HCT116 (cell line): ENCODE results near the gene PLCB1. TPM values are rescaled to one million over a fixed set of nuclear protein-coding genes. Genes with fewer than 3 reads are reported as not detected.

ENCODE experiments used
- ATAC-seq: fragments of 200-7000 bp; cut with Tn5 transposase; 2 replicates; pipeline ENCODE4 v1.9.1; 2020; ENCODE audit warnings: mild to moderate bottlenecking, moderate library complexity
- BruUV-seq: library from RNA; stranded (reverse); fragments of 400-500 nt; replicated peaks from 2 replicates; lab custom pipeline; 2021; lab: Mats Ljungman, UMichigan
- CTCF ChIA-PET: fragments of 300-600 bp; sonication (Branson Sonifier 250); formaldehyde crosslinking; loops from one replicate; lab custom pipeline; 2021; ENCODE audit warnings: antibody characterized with exemption; lab: Charles Lee
- POLR2A ChIA-PET: fragments of 300-600, 350-600 bp; sonication (Branson Sonifier 250); formaldehyde crosslinking; loops from one replicate; lab custom pipeline; 2021; ENCODE audit warnings: antibody characterized with exemption; lab: Charles Lee
- RAD21 ChIA-PET, 2 experiments: fragments of 300-600 bp; sonication (Branson Sonifier 250); formaldehyde crosslinking; loops; one replicate each; lab custom pipeline; 2023; ENCODE audit warnings: low total read pairs in 2 of 2; ENCODE audit not compliant: uncharacterized antibody in 2 of 2, unreplicated experiment in 2 of 2, low non-redundant PET in 1 of 2; lab: Charles Lee
- DNase-seq: peaks from one replicate; pipeline ENCODE4 v3.0.0-alpha.2; 2010; ENCODE audit warnings: low read depth, low spot score
- H2AFZ ChIP-seq: fragments of 200-600 bp; shearing (Covaris generic), sonication (generic); 2 replicates; pipeline ENCODE4 v1.6.1; 2017; ENCODE audit warnings: low read depth, mixed run types, mixed read lengths, antibody characterized with exemption, low read length; ENCODE audit not compliant: poor library complexity, severe bottlenecking
- H3K27ac ChIP-seq: 2 replicates; pipeline ENCODE4 v1.5.1; 2012; ENCODE audit warnings: low read depth, low read length
- H3K27me3 ChIP-seq: fragments of 200-600 bp; sonication (generic); 2 replicates; pipeline ENCODE4 v1.6.1; 2016; ENCODE audit warnings: mixed run types, low read length, mixed read lengths; ENCODE audit not compliant: insufficient read depth
- H3K36me3 ChIP-seq, 2 experiments: fragments of 200-500 bp in 1 of 2; fragments of 200-600 bp in 1 of 2; sonication (Bioruptor generic) in 1 of 2; sonication (generic) in 1 of 2; 2 replicates each; pipeline versions ENCODE4 v1.5.1 to v1.6.1; 2014 to 2016; ENCODE audit warnings: low read length in 2 of 2, inconsistent platforms in 1 of 2, mixed read lengths in 1 of 2, mixed run types in 1 of 2; ENCODE audit not compliant: insufficient read depth in 2 of 2, control insufficient read depth in 1 of 2
- H3K4me1 ChIP-seq, 2 experiments: fragments of 200-600 bp in 1 of 2; sonication (generic) in 1 of 2; 2 replicates each; pipeline versions ENCODE4 v1.5.1 to v1.6.1; 2012 to 2017; ENCODE audit warnings: low read length in 2 of 2, inconsistent platforms in 1 of 2, mild to moderate bottlenecking in 1 of 2, mixed read lengths in 1 of 2, mixed run types in 1 of 2, moderate library complexity in 1 of 2; ENCODE audit not compliant: insufficient read depth in 2 of 2, control insufficient read depth in 1 of 2
- H3K4me2 ChIP-seq: fragments of 200-600 bp; sonication (generic); 2 replicates; pipeline ENCODE4 v1.6.1; 2017; ENCODE audit warnings: mixed run types, low read length, mixed read lengths
- H3K4me3 ChIP-seq, 2 experiments: fragments of 200-600 bp in 1 of 2; sonication (generic) in 1 of 2; replicated peaks in 1 of 2; 2 replicates each; pipeline ENCODE4 v1.5.1; 2011 to 2016; ENCODE audit warnings: low read length in 2 of 2, control low read depth in 1 of 2, low read depth in 1 of 2, mild to moderate bottlenecking in 1 of 2, mixed read lengths in 1 of 2, mixed run types in 1 of 2
- H3K79me2 ChIP-seq: fragments of 200-600 bp; sonication (generic); 2 replicates; pipeline ENCODE4 v1.6.1; 2017; ENCODE audit warnings: mild to moderate bottlenecking, mixed run types, low read length, moderate library complexity, mixed read lengths; ENCODE audit not compliant: insufficient read depth
- H3K9ac ChIP-seq: fragments of 200-600 bp; sonication (generic); 2 replicates; pipeline ENCODE4 v1.6.1; 2016; ENCODE audit warnings: low read length, mixed read lengths
- H3K9me2 ChIP-seq: fragments of 200-600 bp; sonication (generic), shearing (Covaris generic); 2 replicates; pipeline ENCODE4 v1.6.1; 2017; ENCODE audit warnings: mixed run types, mild to moderate bottlenecking, moderate library complexity; ENCODE audit not compliant: insufficient read depth
- H3K9me3 ChIP-seq, 2 experiments: fragments of 200-500 bp in 1 of 2; fragments of 200-600 bp in 1 of 2; sonication (Bioruptor generic) in 1 of 2; sonication (generic) in 1 of 2; 2 replicates each; pipeline ENCODE4 v1.6.1; 2014 to 2017; ENCODE audit warnings: low read length in 2 of 2, mixed read lengths in 2 of 2, inconsistent platforms in 1 of 2, low read depth in 1 of 2, mild to moderate bottlenecking in 1 of 2, mixed run types in 1 of 2, moderate library complexity in 1 of 2; ENCODE audit not compliant: control insufficient read depth in 1 of 2, insufficient read depth in 1 of 2
- H4K20me1 ChIP-seq: fragments of 200-600 bp; sonication (generic), shearing (Covaris generic); 2 replicates; pipeline ENCODE4 v1.6.1; 2017; ENCODE audit warnings: mixed run types, mild to moderate bottlenecking, moderate library complexity; ENCODE audit not compliant: insufficient read depth
- CBX3 ChIP-seq: IDR thresholded peaks from 2 replicates; pipeline ENCODE4 v1.6.1; 2012; ENCODE audit warnings: low read depth
- CEBPB ChIP-seq: IDR thresholded peaks from 2 replicates; pipeline ENCODE4 v1.6.1; 2012; ENCODE audit warnings: low read depth
- EGR1 ChIP-seq: IDR thresholded peaks from 2 replicates; pipeline ENCODE4 v1.6.1; 2012; ENCODE audit warnings: low read depth
- EZH2 ChIP-seq: fragments of 200-600 bp; sonication (generic); IDR thresholded peaks from 2 replicates; pipeline ENCODE4 v1.6.1; 2017; ENCODE audit warnings: antibody characterized with exemption, mixed run types
- EZH2phosphoT487 ChIP-seq: fragments of 200-600 bp; IDR thresholded peaks from 2 replicates; pipeline ENCODE4 v1.6.1; 2018; ENCODE audit warnings: antibody characterized with exemption, borderline replicate concordance
- FOSL1 ChIP-seq: IDR thresholded peaks from 2 replicates; pipeline ENCODE4 v1.6.1; 2012; ENCODE audit warnings: low read depth
- REST ChIP-seq: IDR thresholded peaks from 2 replicates; pipeline ENCODE4 v1.6.1; 2012; ENCODE audit warnings: low read depth
- SP1 ChIP-seq: IDR thresholded peaks from 2 replicates; pipeline ENCODE4 v1.6.1; 2012; ENCODE audit warnings: low read depth
- TCF7L2 ChIP-seq: IDR thresholded peaks from 2 replicates; pipeline ENCODE4 v1.7.0; 2011; ENCODE audit warnings: borderline replicate concordance, inconsistent platforms; ENCODE audit not compliant: insufficient read depth, insufficient read length; ENCODE audit errors: extremely low read depth
- ZBTB33 ChIP-seq: IDR thresholded peaks from 2 replicates; pipeline ENCODE4 v1.6.1; 2011; ENCODE audit warnings: mild to moderate bottlenecking, low read length, moderate library complexity; ENCODE audit not compliant: insufficient replicate concordance; ENCODE audit errors: extremely low read depth
- ZNF274 ChIP-seq: fragments of 200-500 bp; sonication (Bioruptor generic); IDR thresholded peaks from 2 replicates; pipeline ENCODE4 v1.6.1; 2014; ENCODE audit warnings: mild to moderate bottlenecking, low read depth, low read length, inconsistent platforms
- intact Hi-C: fragments of 100-400 bp; cut with micrococcal nuclease; formaldehyde crosslinking; loops from 2 replicates; pipeline ENCODE4 v1.10.0; 2022
- total RNA-seq: library from RNA; stranded (reverse); gene quantifications from one replicate; pipeline ENCODE4 v1.2.1, GENCODE V29; 2021; ENCODE audit not compliant: unreplicated experiment
- TF ChIP-seq, protein P1 (sequence below): IDR thresholded peaks from 2 replicates; pipeline ENCODE4 v1.6.1; 2012
- TF ChIP-seq, protein P2 (sequence below), 3 experiments: fragments of 200-600 bp in 1 of 3; sonication (generic) in 1 of 3; IDR thresholded peaks in 2 of 3; conservative IDR thresholded peaks in 1 of 3; 2 replicates each; pipeline ENCODE4 v1.5.1; 2012 to 2017; ENCODE audit warnings: low read depth in 2 of 3, low read length in 2 of 3, antibody characterized with exemption in 1 of 3, borderline replicate concordance in 1 of 3, control low read depth in 1 of 3, mild to moderate bottlenecking in 1 of 3, mixed read lengths in 1 of 3, mixed run types in 1 of 3, moderate library complexity in 1 of 3; ENCODE audit not compliant: insufficient read depth in 1 of 3
- TF ChIP-seq, protein P3 (sequence below): IDR thresholded peaks from 2 replicates; pipeline ENCODE4 v1.6.1; 2012

PLCB1 gene
- total RNA-seq, 1 experiment from 2014 or later = 15.8 TPM

- TF ChIP-seq, protein P1, sequence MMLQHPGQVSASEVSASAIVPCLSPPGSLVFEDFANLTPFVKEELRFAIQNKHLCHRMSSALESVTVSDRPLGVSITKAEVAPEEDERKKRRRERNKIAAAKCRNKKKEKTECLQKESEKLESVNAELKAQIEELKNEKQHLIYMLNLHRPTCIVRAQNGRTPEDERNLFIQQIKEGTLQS = no peak
- TF ChIP-seq ZNF274 = no peak
- no peak for TF ChIP-seq EZH2
These were observed 152.8 kb downstream of the PLCB1 start (continued) for GRCh38 chr20:8284902-8285301.

GRCh38 chr20:8287340-8287739, 155.3 kb downstream of the PLCB1 start:
- Histone ChIP-seq H3K4me2 (no peak overlapping the region), H3K9ac (no peak overlapping the region), H3K27me3 (no peaks in the 10 kb centered on the region), H3K36me3 (no peaks in the 10 kb centered on the region), H3K4me3 (no peak overlapping the region), H3K27ac (no peak overlapping the region), H2AFZ (no peak overlapping the region), H3K79me2 (no peaks in the 10 kb centered on the region), H4K20me1 (no peaks in the 10 kb centered on the region), H3K9me3 (no peaks in the 10 kb centered on the region), H3K4me1 (no peaks in the 10 kb centered on the region), H3K9me2 (no peaks in the 10 kb centered on the region)
- intact Hi-C loops = no loop called here
- no peak for TF ChIP-seq FOSL1
- TF ChIP-seq, protein P2, sequence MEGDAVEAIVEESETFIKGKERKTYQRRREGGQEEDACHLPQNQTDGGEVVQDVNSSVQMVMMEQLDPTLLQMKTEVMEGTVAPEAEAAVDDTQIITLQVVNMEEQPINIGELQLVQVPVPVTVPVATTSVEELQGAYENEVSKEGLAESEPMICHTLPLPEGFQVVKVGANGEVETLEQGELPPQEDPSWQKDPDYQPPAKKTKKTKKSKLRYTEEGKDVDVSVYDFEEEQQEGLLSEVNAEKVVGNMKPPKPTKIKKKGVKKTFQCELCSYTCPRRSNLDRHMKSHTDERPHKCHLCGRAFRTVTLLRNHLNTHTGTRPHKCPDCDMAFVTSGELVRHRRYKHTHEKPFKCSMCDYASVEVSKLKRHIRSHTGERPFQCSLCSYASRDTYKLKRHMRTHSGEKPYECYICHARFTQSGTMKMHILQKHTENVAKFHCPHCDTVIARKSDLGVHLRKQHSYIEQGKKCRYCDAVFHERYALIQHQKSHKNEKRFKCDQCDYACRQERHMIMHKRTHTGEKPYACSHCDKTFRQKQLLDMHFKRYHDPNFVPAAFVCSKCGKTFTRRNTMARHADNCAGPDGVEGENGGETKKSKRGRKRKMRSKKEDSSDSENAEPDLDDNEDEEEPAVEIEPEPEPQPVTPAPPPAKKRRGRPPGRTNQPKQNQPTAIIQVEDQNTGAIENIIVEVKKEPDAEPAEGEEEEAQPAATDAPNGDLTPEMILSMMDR (IDR thresholded peaks at IDR 0.05 in 2 of 3, conservative IDR thresholded peaks at IDR 0.05 in 1 of 3; ENCODE audit: borderline replicate concordance in 1 of 3, insufficient read depth in 1 of 3, low read depth in 2 of 3, low read length in 2 of 3) = no peak
- TF ChIP-seq, protein P3, sequence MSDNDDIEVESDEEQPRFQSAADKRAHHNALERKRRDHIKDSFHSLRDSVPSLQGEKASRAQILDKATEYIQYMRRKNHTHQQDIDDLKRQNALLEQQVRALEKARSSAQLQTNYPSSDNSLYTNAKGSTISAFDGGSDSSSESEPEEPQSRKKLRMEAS = no peak
- no peak for TF ChIP-seq TCF7L2
- no peak for TF ChIP-seq ZNF274
- TF ChIP-seq EGR1 = no peak
- TF ChIP-seq SP1 = no peak
- TF ChIP-seq ZBTB33 = no peak
- TF ChIP-seq EZH2phosphoT487 = no peak
- TF ChIP-seq, protein P1 = no peak
- TF ChIP-seq REST = no peak
- TF ChIP-seq EZH2 = no peak
- TF ChIP-seq CEBPB = no peak
- TF ChIP-seq CBX3 = no peak
- ChIA-PET CTCF (no interaction called here), RAD21 (no interaction called here), POLR2A (no interaction called here)
- ATAC-seq (no peak), DNase-seq (no peak)
- no TSS peak for BruUV-seq
